HG03135 (cell line): Measurements from ENCODE around the gene TECPR2.

Experiments used
- ATAC-seq: cut with Tn5 transposase; IDR thresholded peaks from one replicate; pipeline ENCODE4 v1.9.1; 2021; ENCODE audit warnings: mild to moderate bottlenecking, moderate library complexity; ENCODE audit not compliant: unreplicated experiment

TECPR2 gene

DNA sequence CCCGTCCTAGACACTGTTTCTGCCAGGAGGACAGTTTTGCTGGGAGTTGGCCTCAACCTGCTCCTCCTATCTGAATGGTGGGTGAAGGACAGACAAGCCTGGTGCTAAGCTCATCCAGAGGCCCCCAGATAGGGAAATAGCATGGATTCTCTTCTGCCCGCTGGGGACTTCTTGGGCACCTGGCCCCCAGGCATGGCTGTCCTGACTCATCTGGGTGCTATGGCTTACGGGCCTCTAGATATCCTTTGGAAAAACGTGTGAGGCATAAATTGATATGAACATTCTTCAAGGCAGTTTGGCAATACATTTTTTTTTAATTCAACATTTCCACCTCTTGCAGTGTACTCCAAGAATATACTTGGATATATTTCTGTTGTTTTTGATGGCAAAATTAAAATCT is 8.6 kb downstream of the TECPR2 start:
- ATAC-seq, result no peak

DNA sequence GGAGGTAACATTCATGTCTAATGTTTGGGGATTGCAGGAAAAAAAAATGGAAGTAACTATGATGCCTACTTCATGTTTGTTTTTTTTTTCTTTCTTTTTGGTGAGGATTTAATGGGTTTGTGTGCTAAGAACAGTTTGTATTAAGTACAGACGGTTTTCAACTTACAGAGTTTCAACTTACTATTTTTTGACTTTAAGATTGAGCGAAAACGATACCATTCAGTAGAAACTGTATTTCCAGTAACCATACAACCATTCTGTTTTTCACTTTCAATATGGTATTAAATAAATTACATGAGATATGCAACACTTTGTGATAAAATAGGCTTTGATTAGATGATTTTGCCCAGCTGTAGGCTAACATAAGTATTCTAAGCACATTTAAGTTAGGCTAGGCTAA is 10.4 kb downstream of the TECPR2 start:
- ATAC-seq, result no peak

DNA sequence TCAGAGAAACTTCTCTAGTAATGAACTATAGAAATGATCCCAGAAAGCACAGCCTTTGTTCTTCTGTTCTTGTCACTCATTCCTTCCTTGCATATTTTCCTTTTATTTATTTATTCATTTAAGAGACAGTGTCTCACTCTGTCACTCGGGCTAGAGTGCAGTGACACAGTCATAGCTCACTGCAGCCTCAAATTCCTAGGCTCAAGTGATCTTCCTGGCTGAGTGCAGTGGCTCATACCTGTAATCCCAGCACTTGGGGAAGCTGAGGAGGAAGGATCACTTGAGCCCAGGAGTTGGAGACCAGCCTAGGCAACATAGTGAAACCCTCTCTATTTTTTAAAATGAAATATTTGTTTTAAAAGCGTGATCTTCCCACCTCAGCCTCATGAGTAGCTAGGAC is 11.5 kb downstream of the TECPR2 start:
- no peak for ATAC-seq

DNA sequence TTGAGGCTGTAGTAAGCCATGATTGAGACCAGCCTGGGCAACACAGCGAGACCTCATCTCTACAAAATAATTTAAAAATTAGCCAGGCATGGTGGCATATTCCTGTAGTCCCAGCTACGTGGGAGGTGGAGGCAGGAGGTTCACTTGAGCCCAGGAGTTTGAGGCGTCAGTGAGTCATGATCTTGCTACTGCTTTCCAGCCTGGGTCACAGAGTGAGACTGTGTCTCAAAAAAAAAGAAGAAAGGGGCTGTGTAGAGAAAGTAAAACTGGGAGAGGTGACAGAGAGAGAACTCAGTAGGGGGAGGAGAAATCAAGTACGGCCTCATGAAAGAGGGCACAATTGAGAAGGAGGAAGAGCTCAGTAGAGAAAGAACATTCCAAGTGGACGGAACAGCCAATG is 12.4 kb downstream of the TECPR2 start:
- ATAC-seq, result no peak

DNA sequence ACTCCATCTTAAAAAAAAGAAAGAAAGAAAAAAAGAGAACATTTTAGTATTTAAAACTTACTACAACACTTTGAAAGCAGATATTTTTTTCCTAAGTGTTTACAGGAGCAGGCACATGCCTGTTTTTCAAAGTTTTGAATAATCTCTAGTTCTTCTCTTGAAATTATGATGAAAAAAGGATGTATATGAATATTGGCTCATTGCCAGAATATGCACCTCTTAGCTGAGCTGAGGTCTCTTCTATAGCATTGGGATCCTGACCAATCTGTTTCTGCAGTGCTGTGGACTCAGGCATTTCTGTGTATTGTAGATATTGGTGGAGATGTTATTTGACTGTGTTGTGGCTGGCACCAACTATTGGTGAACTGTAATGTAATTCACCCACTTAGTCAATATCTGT is 15.0 kb downstream of the TECPR2 start:
- no peak for ATAC-seq

DNA sequence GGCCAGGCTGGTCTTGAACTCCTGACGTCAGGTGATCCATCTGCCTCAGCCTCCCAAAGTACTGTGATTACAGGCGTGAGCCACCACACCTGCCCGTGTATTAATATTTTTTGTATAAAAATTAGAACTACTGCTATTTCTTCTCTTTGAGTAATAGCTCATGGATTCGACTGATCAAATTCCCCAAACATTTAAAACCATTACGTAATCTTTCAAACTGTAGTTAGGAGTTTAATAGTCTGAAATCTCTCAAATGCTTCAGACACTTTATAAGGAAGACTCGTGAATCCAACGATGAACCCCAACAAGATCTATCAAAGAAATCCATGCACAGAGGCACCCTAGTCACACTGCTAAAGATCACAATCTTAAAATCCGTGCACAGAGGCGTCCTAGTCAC is 16.1 kb downstream of the TECPR2 start:
- ATAC-seq, result no peak

DNA sequence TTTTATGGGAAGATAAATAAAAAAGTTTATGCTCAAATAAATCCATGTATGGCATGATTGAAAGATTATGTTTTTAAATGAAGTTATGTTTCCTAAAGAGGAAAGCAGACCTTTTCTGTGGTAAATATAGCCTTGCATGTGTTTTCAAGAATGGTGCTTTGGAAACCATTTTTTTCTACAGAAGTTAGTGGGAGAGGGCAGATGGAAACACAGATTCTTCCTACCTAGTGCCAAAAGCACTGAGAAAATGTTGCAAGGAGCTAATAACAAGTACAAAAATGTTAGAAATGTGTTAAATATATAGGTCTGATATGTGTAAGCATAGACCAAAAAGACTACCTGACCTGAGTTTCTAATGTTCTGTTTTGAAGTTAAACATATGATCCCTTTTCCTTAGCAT is 24.3 kb downstream of the TECPR2 start:
- ATAC-seq, result no peak

DNA sequence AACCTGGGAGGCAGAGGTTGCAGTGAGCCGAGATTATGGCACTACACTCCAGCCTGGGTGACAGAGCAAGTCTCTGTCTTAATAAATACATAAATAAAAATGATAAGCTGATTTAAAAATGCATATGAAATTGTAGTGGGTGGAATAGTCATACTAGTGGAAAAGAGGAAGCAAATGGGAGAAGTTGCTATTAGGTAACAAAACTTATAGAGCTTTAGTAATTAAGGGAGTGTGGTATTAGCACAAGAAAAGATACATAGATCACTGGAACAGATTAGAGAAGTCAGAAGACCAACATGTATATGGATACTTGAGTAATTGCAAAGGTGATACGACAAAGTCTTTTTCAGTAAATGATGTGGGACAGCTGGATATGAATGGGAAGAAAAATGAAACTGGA is 26.5 kb downstream of the TECPR2 start:
- no peak for ATAC-seq

DNA sequence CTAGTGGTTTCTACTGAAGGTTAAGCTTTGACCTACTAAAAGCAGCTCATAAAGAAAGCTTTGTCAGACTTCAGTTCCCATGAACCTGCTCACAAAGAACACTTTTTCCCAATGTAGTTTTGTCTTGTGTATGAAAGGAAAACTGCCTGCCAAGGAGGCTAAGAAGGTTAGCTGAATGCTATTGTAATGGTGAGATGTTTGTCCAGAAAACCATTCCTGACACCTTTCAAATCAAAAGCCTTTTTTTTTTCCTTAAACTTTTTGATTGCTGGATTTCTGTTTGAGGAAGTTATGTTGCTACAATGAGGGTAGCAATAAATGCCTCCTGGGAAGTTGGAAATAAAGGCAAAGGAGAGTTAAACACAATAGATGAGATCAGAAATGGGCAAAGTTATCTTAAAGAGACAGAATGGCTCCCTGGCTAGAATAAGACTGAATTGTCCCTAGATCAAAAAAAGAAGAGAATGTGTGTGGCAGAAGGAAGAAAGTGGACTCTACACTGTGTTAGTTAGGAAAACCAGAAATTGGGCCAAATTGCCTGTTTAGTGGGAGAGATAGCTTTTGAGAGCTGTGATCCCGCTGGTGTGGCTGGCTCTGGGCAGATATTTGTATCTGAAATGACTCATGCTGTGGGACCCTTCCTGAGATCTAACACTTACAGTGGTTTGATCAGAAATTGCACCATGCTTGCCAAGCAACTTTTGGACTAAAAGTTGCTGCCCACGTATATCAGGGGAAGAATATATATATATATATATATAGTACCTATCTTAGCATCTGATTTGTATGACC is 27.5 kb downstream of the TECPR2 start:
- no peak for ATAC-seq

DNA sequence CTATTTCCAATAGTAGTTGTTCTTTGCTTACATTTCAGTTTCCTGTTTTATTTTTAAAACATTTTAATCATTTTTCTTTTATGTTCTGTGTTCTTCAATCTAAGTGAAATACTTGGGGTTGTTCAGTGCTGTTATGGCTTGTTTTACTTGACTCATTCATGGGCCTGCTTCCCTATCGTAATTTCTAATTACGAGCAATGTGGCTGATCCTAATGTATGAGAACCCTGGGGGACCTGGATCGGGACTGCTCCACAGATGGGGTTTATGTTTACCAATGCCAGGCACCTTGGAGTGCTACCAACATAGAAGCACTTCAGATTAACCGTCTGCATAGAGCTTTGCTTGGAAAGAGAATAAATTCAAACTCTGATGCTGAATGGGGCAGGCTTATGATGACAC is 29.8 kb downstream of the TECPR2 start:
- no peak for ATAC-seq

DNA sequence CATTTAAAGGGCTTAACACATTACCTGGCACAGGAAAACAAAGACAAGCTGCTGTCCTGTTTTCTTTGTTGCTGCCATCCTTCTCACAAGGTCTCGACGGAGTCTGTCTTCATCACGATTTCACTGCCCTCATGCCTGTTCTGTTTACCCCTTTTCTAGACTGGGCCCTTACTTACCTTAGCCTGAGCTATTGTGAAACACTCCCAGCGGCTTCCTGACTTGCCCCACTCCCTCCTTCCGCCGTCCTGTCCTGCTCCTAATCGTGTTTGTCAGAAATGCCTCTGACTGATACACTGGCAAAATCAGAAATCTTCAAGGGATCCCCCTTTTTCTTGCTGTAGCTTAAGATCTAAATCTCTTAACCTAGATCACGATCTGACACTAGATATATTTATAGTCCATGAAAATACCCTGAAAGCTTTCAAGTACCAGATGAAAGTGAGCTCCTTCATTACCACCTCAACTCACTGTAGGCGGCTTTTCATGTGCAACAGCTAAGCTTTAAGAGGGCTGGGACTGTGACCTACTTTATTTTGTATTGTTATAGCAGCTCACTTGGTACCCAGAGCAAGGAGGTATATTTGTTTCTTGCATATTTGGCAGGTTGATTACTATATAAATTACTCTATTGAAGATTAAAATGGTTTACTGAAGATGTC is 32.1 kb downstream of the TECPR2 start:
- ATAC-seq, result no peak

DNA sequence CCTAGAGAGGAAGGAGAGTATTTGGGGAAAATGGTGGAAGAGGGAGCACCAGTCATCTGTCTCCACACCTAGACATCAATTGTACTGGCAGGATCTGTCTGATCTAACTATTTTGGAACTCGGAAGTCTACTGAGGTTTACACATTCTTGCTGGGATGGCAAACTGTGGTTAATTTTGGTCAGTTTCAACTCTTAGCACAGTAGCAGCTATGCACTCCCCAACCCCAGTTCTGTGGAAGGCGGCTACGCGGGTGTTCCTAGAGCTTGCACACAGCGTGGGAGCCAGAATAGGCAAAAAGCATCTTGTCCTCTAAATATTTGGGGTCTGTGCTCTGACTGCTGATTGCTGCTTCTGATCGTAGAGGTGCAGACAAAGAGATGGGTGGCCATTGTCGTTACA is 33.8 kb downstream of the TECPR2 start:
- no peak for ATAC-seq

DNA sequence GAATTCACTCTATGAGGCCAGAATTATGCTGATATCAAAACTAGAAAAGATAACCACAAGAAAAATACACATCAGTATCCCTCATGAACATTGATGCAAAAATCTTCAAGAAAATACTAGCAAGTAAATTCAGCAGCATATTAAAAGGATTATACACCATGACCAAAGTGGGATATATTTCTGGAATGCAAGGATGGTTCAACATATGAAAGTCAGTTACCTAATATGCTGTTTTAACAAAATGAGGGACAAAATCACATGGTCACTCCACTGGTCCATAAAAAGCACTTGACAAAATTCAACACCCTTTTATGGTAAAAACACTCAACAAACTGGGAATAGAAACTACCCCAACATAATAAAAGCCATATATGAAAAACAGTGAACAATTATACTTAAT is 40.3 kb downstream of the TECPR2 start:
- ATAC-seq, result no peak

DNA sequence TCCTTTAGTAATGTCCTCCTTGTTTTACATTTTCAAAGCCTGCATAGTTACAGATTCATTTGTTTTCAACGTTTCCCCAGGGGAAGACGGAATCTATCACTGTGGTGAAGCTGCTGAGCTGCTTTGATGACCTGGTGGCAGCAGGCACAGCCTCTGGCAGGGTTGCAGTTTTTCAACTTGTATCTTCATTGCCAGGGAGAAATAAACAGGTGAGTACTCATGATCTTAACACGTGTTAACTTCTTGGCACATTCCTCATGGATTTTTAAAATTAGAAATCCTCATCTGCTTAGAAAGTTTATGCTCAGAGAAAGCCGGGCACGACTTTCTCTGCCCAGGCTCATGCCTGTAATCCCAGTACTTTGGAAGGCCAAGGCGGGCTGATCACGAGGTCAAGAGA is 44.5 kb downstream of the TECPR2 start:
- ATAC-seq, result no peak

DNA sequence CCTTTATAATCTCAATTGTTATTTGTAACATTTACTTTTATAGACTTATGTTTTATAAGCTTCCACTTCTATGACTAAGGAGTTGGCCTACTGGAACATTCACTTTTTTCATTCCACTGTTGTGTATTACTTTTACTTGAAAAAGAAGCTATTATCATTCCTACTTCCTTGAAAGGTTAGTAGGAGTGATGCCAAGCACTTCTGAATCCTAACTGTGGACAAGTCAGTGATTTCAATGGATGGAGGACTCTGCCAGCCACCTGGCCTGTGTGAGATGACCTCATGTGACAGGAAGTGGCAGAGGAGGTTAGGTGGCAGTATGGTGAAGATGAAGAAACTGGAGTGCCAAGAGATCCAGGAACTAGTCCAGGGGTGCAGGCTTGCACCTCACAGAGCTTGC is 46.0 kb downstream of the TECPR2 start:
- no peak for ATAC-seq

DNA sequence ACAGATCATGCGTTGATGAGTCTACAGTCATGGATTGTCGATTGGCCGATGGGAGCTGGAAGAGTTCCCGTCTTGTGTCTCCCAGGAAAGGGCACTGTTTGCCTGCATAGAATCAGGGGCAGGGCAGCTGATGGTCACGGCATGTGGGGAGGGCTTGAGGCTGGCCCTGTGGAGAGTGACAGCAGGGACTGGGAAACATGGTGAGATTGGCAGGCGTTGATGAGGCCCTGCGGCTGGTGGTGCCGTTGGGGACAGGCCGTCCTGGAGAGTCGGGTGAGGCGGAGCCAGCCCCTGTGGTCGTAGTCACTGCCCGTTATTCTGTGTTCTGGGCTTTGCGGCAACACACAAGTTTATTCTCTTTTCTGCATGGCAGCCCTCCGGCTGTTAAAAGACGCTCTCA is 52.9 kb downstream of the TECPR2 start:
- no peak for ATAC-seq

DNA sequence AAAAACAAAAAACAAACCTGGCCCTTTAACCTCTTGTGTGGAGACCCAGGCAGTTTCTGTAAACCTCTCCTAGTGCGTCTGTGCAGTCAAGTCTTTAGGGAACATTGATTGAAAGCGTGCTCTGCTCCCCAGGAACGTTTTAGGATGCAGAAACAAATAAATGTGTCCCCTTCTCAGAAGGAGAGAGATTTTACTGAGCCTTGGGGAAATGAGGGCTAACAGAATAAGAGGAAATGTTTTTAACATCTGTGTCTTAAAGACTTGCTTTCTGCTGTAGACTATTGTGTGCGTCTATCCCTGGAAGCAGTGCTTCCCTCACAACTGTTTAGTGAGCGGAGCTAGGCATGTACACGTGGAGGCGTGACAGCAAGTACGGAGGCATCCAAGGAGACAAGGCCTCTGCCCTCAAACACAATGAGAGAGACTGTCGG is 54.3 kb downstream of the TECPR2 start:
- no peak for ATAC-seq

DNA sequence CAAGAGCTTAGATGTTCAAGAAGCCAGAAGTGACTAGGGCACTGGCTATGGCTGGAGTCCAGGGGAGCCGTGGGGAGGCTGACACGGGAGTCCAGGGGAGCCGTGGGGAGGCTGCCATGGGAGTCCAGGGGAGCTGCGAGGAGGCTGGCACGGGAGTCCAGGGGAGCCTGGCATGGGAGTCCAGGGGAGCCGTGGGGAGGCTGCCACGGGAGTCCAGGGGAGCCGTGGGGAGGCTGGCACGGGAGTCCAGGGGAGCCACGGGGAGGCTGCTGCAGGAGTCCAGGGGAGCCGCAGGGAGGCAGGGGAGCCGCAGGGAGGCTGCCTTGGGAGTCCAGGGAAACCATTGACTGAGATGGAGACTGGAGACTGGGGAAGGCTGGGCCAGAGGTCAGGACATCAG is 54.9 kb downstream of the TECPR2 start:
- ATAC-seq, result no peak

DNA sequence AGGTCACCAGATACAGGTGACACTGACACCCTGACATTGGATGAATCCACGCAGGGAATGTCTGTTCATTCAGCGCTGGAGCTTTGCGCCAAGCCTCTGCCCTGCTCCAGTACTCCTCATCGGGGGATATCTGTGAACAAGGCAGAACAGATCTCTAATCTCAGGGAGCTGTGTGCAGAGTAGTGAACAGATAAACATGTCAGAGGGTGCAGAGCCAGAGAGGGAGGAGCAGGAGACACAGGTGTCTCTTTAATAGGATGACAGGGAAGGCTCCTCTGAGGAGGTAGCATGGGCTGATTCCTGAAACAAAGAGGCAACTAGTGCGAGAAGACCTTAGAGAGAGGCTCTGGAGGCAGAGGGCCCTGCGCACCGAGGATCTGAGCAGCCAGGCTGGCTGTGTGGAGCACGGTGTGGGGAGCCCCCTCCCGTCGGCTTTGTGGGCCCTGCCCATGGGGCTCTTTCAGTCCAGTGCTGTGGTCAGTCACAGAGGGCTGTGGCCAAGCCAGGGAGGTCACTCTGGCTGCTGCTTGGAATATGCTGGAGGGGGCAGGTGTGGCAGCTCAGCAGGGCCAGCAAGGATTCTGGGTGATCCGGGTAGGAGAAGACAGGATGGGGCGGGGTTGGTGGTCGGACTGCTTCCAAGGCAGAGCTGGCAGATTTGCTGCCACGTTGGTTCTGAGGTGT is 55.6 kb downstream of the TECPR2 start:
- ATAC-seq, result no peak

DNA sequence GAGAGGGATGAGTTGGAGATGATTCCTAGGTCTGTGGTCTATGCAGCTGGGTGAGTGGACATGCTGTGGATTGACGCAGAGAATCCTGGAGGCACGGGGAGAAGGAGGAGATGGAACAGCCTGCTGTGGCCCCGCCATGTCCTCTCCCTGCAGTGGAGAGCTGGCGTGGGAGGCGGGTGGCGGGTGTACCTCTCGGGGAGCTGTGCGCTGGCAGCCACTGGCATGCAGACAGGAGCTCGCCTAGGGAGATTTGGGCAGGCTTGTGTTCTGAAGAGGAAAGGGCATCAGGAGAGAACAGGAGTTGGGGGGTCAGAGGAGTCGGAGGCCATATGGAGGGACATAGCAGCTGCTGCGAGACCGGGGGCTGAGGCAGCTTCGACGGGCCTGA is 56.1 kb downstream of the TECPR2 start:
- no peak for ATAC-seq

DNA sequence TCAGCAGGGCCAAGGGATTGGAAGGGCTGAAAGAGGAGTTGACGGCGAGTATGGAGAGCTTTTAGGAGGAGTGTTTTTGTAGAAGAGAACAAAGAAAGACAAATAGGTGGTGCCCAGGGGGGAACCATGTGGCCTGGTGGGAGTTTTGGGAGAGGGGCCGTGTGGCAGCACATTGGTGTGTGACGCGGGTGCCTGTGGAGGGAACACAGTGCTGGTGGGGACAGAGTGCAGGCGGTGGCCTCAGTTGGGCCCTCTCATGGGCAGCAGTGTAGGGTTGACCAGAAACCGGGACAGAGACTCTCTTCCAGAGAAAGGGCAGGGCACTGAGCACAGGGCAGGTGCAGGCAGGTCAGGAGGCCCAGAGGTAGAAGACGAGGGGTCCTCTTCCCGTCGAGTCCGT is 56.5 kb downstream of the TECPR2 start:
- no peak for ATAC-seq

DNA sequence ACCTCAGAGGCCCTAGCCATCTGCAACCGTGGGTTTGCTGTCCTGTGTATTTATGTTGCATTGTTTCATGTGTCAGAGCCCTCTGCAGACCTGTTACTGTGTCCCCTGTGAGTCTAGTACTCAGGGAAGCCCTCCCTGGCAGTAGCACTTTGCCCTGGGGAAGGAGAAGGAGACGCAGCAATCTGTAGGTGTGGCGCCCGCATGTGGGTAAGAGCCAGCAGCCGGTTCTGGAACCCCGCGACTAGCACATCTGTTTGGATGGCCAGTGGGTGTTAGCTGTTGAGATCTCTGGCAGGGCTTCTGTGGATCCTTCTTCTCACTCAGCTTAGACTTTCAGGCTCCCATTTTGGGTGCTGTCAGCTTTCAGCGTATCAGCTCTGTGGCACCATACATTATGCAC is 57.0 kb downstream of the TECPR2 start:
- no peak for ATAC-seq
